ENCODE data around the gene ARFGEF2.
"Not testable (repeated sequence)": the region's sequence is repeated elsewhere in the genome, so short reads cannot be mapped to it uniquely, and the experiment has no call there.

GRCh38 chr20:48979980-48980379 lies 58.5 kb downstream of the ARFGEF2 start:
- TF ChIP-seq CTCF (IDR thresholded peaks at IDR 0.05); SP1 (CRISPR knock-in tag; conservative IDR thresholded peaks at IDR 0.05); PREB (CRISPR knock-in tag; IDR thresholded peaks at IDR 0.05; ENCODE audit: borderline replicate concordance): not testable (repeated sequence)

Measured in WTC11 (cell line).